ENCODE measurements around the gene KRT80. TPM values are rescaled to one million over a fixed set of nuclear protein-coding genes. Genes with fewer than 3 reads are reported as not detected.

The KRT80 gene
- total and polyA plus RNA-seq, 2 experiments from 2014 or later = not detected

GRCh38 chr12:52212701-52213563 is 21.1 kb upstream of the KRT80 start:
- Mint-ChIP-seq H3K27ac (no peak overlapping the region), H3K27me3 (ENCODE audit: insufficient read depth, low read depth, poor library complexity) (peaks cover 11% of the 10 kb centered on the region), H3K9me3 (no peaks in the 10 kb centered on the region; the same call in 2 of the 3 replicates), H3K36me3 (ENCODE audit: low read depth) (no peaks in the 10 kb centered on the region), H3K4me3 (no peak overlapping the region), H3K4me1 (peaks cover 9% of the 10 kb centered on the region; the same call in 2 of the 3 replicates)
- Histone ChIP-seq H3K4me2 (no peak overlapping the region), H3F3A (replicated peaks; ENCODE audit: low read depth) (no peaks in the 10 kb centered on the region), H3K27ac (ENCODE audit: low read depth) (no peak overlapping the region), H2AFZ (no peak overlapping the region), H3K9me2 (ENCODE audit: insufficient read depth) (no peaks in the 10 kb centered on the region), H3K4me1 (ENCODE audit: insufficient read depth) (no peaks in the 10 kb centered on the region), H3K79me2 (replicated peaks; ENCODE audit: insufficient read depth) (no peaks in the 10 kb centered on the region), H4K20me1 (replicated peaks; ENCODE audit: insufficient read depth) (no peaks in the 10 kb centered on the region), H3K27me3 (ENCODE audit: insufficient read depth) (no peaks in the 10 kb centered on the region), H3K36me3 (ENCODE audit: insufficient read depth) (no peaks in the 10 kb centered on the region), H3K4me3 (no peak overlapping the region)
- TF ChIP-seq CREB1 (CRISPR knock-in tag; IDR thresholded peaks at IDR 0.05; ENCODE audit: low read depth) (no peak), ZNF331 (CRISPR knock-in tag; IDR thresholded peaks at IDR 0.05; ENCODE audit: low read depth) (no peak), NANOG (IDR thresholded peaks at IDR 0.05; ENCODE audit: borderline replicate concordance) (no peak), EZH2 (IDR thresholded peaks at IDR 0.05; ENCODE audit: low read depth, unreplicated experiment) (no peak), POLR2AphosphoS5 (IDR thresholded peaks at IDR 0.05; ENCODE audit: low read depth) (no peak), ETS1 (IDR thresholded peaks at IDR 0.05) (no peak), EZH2phosphoT487 (IDR thresholded peaks at IDR 0.05; ENCODE audit: unreplicated experiment) (no peak), CTCF (conservative IDR thresholded peaks at IDR 0.05; ENCODE audit: low read depth in 2 of 2) (no peak), STAT1 (IDR thresholded peaks at IDR 0.05; ENCODE audit: unreplicated experiment) (no peak), JUNB (IDR thresholded peaks at IDR 0.05; ENCODE audit: unreplicated experiment) (no peak), ZNF114 (CRISPR knock-in tag; IDR thresholded peaks at IDR 0.05) (no peak)
- TF ChIP-seq, protein P1, sequence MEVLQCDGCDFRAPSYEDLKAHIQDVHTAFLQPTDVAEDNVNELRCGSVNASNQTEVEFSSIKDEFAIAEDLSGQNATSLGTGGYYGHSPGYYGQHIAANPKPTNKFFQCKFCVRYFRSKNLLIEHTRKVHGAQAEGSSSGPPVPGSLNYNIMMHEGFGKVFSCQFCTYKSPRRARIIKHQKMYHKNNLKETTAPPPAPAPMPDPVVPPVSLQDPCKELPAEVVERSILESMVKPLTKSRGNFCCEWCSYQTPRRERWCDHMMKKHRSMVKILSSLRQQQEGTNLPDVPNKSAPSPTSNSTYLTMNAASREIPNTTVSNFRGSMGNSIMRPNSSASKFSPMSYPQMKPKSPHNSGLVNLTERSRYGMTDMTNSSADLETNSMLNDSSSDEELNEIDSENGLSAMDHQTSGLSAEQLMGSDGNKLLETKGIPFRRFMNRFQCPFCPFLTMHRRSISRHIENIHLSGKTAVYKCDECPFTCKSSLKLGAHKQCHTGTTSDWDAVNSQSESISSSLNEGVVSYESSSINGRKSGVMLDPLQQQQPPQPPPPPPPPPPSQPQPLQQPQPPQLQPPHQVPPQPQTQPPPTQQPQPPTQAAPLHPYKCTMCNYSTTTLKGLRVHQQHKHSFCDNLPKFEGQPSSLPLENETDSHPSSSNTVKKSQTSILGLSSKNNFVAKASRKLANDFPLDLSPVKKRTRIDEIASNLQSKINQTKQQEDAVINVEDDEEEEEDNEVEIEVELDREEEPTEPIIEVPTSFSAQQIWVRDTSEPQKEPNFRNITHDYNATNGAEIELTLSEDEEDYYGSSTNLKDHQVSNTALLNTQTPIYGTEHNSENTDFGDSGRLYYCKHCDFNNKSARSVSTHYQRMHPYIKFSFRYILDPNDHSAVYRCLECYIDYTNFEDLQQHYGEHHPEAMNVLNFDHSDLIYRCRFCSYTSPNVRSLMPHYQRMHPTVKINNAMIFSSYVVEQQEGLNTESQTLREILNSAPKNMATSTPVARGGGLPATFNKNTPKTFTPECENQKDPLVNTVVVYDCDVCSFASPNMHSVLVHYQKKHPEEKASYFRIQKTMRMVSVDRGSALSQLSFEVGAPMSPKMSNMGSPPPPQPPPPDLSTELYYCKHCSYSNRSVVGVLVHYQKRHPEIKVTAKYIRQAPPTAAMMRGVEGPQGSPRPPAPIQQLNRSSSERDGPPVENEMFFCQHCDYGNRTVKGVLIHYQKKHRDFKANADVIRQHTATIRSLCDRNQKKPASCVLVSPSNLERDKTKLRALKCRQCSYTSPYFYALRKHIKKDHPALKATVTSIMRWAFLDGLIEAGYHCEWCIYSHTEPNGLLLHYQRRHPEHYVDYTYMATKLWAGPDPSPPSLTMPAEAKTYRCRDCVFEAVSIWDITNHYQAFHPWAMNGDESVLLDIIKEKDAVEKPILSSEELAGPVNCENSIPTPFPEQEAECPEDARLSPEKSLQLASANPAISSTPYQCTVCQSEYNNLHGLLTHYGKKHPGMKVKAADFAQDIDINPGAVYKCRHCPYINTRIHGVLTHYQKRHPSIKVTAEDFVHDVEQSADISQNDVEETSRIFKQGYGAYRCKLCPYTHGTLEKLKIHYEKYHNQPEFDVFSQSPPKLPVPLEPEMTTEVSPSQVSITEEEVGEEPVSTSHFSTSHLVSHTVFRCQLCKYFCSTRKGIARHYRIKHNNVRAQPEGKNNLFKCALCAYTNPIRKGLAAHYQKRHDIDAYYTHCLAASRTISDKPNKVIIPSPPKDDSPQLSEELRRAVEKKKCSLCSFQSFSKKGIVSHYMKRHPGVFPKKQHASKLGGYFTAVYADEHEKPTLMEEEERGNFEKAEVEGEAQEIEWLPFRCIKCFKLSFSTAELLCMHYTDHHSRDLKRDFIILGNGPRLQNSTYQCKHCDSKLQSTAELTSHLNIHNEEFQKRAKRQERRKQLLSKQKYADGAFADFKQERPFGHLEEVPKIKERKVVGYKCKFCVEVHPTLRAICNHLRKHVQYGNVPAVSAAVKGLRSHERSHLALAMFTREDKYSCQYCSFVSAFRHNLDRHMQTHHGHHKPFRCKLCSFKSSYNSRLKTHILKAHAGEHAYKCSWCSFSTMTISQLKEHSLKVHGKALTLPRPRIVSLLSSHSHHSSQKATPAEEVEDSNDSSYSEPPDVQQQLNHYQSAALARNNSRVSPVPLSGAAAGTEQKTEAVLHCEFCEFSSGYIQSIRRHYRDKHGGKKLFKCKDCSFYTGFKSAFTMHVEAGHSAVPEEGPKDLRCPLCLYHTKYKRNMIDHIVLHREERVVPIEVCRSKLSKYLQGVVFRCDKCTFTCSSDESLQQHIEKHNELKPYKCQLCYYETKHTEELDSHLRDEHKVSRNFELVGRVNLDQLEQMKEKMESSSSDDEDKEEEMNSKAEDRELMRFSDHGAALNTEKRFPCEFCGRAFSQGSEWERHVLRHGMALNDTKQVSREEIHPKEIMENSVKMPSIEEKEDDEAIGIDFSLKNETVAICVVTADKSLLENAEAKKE (CRISPR knock-in tag; IDR thresholded peaks at IDR 0.05) = no peak
- TF ChIP-seq, protein P2, sequence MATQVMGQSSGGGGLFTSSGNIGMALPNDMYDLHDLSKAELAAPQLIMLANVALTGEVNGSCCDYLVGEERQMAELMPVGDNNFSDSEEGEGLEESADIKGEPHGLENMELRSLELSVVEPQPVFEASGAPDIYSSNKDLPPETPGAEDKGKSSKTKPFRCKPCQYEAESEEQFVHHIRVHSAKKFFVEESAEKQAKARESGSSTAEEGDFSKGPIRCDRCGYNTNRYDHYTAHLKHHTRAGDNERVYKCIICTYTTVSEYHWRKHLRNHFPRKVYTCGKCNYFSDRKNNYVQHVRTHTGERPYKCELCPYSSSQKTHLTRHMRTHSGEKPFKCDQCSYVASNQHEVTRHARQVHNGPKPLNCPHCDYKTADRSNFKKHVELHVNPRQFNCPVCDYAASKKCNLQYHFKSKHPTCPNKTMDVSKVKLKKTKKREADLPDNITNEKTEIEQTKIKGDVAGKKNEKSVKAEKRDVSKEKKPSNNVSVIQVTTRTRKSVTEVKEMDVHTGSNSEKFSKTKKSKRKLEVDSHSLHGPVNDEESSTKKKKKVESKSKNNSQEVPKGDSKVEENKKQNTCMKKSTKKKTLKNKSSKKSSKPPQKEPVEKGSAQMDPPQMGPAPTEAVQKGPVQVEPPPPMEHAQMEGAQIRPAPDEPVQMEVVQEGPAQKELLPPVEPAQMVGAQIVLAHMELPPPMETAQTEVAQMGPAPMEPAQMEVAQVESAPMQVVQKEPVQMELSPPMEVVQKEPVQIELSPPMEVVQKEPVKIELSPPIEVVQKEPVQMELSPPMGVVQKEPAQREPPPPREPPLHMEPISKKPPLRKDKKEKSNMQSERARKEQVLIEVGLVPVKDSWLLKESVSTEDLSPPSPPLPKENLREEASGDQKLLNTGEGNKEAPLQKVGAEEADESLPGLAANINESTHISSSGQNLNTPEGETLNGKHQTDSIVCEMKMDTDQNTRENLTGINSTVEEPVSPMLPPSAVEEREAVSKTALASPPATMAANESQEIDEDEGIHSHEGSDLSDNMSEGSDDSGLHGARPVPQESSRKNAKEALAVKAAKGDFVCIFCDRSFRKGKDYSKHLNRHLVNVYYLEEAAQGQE (IDR thresholded peaks at IDR 0.05; ENCODE audit: unreplicated experiment) = no peak
- ATAC-seq (no peak), DNase-seq (ENCODE audit: low spot score) (no peak)

All from GM23338 (cell line).